GM20000 (cell line): ENCODE results near the gene PRKAG2.

Experiments used
- DNase-seq: peaks from one replicate; pipeline ENCODE4 v3.0.0; 2012; ENCODE audit warnings: low spot score
- CTCF ChIP-seq: IDR thresholded peaks from 2 replicates; pipeline ENCODE4 v1.5.1; 2012; ENCODE audit warnings: mild to moderate bottlenecking, control low read depth; ENCODE audit errors: extremely low read depth, missing control alignments

Gene PRKAG2

DNA sequence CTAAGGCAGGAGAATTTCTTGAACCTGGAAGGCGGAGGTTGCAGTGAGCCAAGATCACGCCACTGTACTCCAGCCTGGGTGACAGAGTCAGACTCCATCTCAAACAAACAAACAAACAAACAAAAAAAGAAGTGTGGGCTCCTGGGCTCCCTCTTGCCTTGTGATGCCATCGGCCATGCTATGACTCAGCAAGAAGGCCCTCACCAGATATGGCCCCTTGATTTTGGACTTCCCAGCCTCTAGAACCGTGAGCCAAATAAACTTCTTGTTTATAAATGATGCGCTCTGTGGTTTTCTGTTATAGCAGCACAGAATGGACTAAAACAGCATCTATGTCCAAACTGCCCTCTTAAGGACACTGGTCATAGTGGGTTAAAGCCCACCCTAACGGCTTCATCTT lies 327.3 kb downstream of the PRKAG2 start:
- DNase-seq: no peak
- TF ChIP-seq CTCF: no peak

DNA sequence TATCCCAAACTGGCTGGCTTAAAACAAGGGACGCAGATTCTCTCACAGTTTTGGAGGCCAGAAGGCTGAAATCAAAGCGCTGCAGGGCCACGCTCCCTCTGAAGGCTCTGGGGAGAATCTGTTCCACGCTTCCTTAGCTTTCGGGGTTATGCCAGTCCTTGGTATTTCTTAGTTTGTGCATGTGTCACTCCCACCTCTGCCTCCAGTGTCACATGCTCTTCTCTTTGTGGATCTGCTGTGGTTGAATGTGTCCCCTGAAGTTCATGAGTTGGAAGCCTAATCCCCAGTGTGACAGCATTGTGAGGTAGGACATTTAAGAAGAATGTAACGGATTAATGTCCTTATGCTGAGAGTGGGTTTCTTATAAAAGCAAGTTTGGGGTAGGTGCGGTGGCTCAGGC lies 327.8 kb downstream of the PRKAG2 start:
- DNase-seq: no peak
- TF ChIP-seq CTCF: no peak

DNA sequence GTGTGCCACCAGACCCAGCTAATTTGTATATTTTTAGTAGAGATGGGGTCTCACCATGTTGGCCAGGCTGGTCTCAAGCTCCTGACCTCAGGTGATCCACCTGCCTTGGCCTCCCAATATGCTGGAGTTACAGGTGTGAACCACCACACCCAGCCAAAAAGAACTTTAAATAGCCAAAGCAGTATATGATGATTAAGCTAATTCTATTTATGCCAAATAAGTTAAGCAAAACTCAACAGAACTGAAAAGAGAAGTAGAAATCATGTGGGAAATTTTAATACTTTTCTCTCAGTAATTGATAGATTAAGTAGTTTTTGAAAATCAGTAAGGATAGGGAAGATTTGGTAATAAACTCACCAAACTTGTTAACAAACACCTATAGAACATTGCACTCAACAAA lies 332.7 kb downstream of the PRKAG2 start:
- TF ChIP-seq CTCF: no peak
- DNase-seq: no peak

DNA sequence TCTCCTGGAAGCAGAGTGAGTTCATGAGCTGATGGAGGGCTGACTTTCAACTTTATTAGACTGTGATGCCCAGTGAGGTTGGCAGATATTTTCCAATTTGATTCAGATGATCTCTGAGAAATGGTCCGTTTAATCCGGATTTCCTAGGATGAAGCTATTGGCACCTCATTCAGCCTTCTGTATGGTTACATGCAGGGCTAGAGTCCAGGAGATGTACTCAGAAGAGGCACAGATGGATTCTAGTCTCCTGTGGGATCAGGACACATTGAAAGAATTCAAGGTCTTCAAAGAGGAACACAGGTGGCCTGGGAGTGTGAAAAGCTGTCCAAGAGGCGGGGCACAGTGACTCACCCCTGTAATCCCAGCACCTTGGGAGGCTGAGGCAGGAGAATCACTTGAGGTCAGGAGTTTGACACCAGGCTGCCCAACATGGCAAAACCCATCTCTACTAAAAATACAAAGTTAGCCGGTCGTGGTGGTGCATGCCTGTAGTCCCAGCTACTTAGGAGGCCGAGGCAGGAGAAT lies 334.2 kb downstream of the PRKAG2 start:
- no peak for TF ChIP-seq CTCF
- no peak for DNase-seq

DNA sequence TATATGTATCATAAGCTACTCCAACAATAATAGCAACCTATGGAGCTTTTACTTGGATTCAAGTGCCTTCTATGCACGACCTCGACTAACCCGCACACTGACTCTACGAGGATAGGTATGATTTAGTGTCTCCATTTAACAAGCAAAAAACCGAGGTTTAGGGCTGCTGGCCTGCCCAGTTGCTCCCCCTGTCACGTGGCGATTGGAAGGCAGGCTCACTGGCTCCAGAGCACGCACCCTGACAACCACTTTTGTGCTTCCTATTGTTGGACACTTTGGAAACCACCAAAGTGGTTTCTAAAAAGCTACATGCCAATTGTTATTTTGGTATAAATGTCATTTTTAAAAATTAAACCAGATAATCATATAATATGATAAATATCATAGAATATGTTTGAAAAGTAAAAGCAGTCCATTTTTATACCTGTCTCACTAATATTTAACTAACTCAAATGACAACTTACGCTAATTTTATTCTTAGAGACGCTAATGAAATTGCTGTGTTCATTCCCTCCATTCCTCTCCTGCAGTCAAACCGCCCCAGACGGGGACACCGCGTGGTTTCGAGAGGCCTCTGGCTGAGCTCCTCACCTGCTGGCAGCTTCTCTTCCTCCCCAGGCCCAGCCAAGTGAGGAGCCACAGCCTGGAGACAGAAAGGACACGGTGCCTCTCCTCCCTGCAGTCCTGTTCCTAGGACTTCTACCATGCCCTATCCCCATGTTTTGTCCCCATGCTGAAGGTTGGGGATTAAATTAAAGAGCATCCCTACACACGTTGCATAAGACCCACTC lies 335.0 kb downstream of the PRKAG2 start:
- no peak for DNase-seq
- no peak for TF ChIP-seq CTCF

DNA sequence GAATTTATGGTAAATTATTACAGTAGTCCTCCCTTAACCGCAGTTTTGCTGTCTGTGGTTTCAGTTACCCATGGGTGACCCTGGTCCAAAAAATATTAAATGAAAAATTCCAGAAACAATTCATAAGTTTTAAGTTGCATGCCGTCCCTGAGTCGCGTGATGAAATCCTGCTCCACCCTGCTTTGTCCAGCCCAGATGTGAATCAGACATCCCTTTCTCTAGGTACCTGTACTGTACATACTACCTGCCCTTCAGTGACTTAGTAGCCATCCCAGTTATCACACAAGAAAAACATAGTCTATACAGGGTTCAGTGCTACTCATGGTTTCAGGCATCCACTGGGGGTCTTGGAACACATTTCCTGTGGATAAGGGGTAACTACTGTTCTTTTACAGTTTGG lies 336.8 kb downstream of the PRKAG2 start:
- TF ChIP-seq CTCF: no peak
- DNase-seq: no peak

- TF ChIP-seq CTCF: no peak
- DNase-seq: peak; percentile 25
Observed at GRCh38 chr7:151539088-151539671, 337.7 kb downstream of the PRKAG2 start.
